SU-DHL-6 (cell line): ENCODE measurements around the gene GPS2.

Experiments
- H2AFZ ChIP-seq: fragments of 200-600 bp; sonication (generic); 2 replicates; pipeline ENCODE4 v1.6.1; 2014; ENCODE audit warnings: low read depth, mild to moderate bottlenecking, moderate library complexity, mixed read lengths, antibody characterized with exemption, low read length; ENCODE audit not compliant: severe bottlenecking
- H3F3A ChIP-seq: fragments of 200-600 bp; shearing (Covaris generic); 2 replicates; pipeline ENCODE4 v1.6.0; 2016; ENCODE audit warnings: antibody characterized with exemption, mild to moderate bottlenecking; ENCODE audit not compliant: insufficient read depth
- H3K27ac ChIP-seq: fragments of 200-600 bp; sonication (generic); 2 replicates; pipeline ENCODE4 v1.5.1; 2016; ENCODE audit warnings: low read depth, mild to moderate bottlenecking, low read length, moderate library complexity, mixed read lengths
- H3K27me3 ChIP-seq: fragments of 200-600 bp; sonication (generic), shearing (Covaris generic); 2 replicates; pipeline ENCODE4 v1.6.0; 2014; ENCODE audit warnings: mild to moderate bottlenecking, low read length
- H3K36me3 ChIP-seq: fragments of 200-600 bp; sonication (generic); 2 replicates; pipeline ENCODE4 v1.6.1; 2014; ENCODE audit warnings: mild to moderate bottlenecking, low read length, mixed read lengths
- H3K4me2 ChIP-seq: fragments of 300-600, 200-600 bp; shearing (Covaris generic), sonication (generic); 2 replicates; pipeline ENCODE4 v1.6.0; 2014; ENCODE audit warnings: low read length, low read depth, mild to moderate bottlenecking; ENCODE audit not compliant: poor library complexity, severe bottlenecking
- H3K4me3 ChIP-seq: fragments of 200-600 bp; sonication (generic); 2 replicates; pipeline ENCODE4 v1.5.1; 2014; ENCODE audit warnings: antibody characterized with exemption, low read length, mild to moderate bottlenecking, mixed read lengths; ENCODE audit not compliant: insufficient read depth, poor library complexity, severe bottlenecking
- H3K79me2 ChIP-seq: fragments of 200-600 bp; sonication (generic); 2 replicates; pipeline ENCODE4 v1.6.1; 2014; ENCODE audit warnings: mild to moderate bottlenecking, low read length, moderate library complexity; ENCODE audit not compliant: insufficient read depth
- H3K9ac ChIP-seq: fragments of 200-600 bp; sonication (generic); 2 replicates; pipeline ENCODE4 v1.7.0; 2014; ENCODE audit warnings: mild to moderate bottlenecking, low read length
- H3K9me2 ChIP-seq: fragments of 200-600 bp; sonication (generic); replicated peaks from 2 replicates; pipeline ENCODE4 v1.6.1; 2014; ENCODE audit warnings: low read length; ENCODE audit not compliant: insufficient read depth
- H3K9me3 ChIP-seq: fragments of 200-600 bp; sonication (generic); 2 replicates; pipeline ENCODE4 v1.6.1; 2014; ENCODE audit warnings: low read length, mixed read lengths; ENCODE audit not compliant: insufficient read depth
- H4K20me1 ChIP-seq: fragments of 200-600 bp; sonication (generic); 2 replicates; pipeline ENCODE4 v1.6.1; 2014; ENCODE audit warnings: low read depth, mild to moderate bottlenecking, antibody characterized with exemption, low read length, moderate library complexity, mixed read lengths
- EZH2phosphoT487 ChIP-seq: fragments of 200-600 bp; sonication (generic), shearing (Covaris generic); conservative IDR thresholded peaks from 2 replicates; pipeline ENCODE4 v1.6.1; 2018; ENCODE audit warnings: mild to moderate bottlenecking, antibody characterized with exemption, low read length, moderate library complexity, mixed read lengths
- TF ChIP-seq, protein P1 (sequence below): fragments of 200-600 bp; sonication (generic); IDR thresholded peaks from one replicate; pipeline ENCODE4 v1.5.1; 2017; ENCODE audit warnings: antibody characterized with exemption, mild to moderate bottlenecking, low read length, moderate library complexity; ENCODE audit not compliant: insufficient read depth, poor library complexity, severe bottlenecking

Gene GPS2

DNA sequence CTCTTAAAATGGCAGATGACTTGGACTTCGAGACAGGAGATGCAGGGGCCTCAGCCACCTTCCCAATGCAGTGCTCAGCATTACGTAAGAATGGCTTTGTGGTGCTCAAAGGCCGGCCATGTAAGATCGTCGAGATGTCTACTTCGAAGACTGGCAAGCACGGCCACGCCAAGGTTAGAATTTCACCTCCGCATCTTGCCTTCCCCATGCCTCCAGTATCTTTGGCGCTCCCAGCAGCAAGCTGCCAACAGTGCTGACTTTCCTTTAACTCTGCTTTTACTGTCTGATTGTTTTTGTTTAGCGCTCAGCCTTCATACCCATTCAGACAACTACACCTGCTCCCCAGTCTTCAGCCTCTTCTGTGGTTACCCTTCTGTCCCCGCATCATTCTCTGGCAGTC lies 5.5 kb downstream of the GPS2 start:
- H3K36me3 ChIP-seq, result peaks cover 24% of the 10 kb centered on the region
- peak overlapping the region; percentile 96; the same call in 1 of the 2 replicates for H3K9ac ChIP-seq
- H3F3A ChIP-seq, result peaks cover 67% of the 10 kb centered on the region
- no peaks in the 10 kb centered on the region for H3K9me2 ChIP-seq
- TF ChIP-seq EZH2phosphoT487, result no peak
- TF ChIP-seq, protein P1, sequence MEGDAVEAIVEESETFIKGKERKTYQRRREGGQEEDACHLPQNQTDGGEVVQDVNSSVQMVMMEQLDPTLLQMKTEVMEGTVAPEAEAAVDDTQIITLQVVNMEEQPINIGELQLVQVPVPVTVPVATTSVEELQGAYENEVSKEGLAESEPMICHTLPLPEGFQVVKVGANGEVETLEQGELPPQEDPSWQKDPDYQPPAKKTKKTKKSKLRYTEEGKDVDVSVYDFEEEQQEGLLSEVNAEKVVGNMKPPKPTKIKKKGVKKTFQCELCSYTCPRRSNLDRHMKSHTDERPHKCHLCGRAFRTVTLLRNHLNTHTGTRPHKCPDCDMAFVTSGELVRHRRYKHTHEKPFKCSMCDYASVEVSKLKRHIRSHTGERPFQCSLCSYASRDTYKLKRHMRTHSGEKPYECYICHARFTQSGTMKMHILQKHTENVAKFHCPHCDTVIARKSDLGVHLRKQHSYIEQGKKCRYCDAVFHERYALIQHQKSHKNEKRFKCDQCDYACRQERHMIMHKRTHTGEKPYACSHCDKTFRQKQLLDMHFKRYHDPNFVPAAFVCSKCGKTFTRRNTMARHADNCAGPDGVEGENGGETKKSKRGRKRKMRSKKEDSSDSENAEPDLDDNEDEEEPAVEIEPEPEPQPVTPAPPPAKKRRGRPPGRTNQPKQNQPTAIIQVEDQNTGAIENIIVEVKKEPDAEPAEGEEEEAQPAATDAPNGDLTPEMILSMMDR, result no peak
- H2AFZ ChIP-seq, result no peak overlapping the region
- no peaks in the 10 kb centered on the region for H3K27me3 ChIP-seq
- H3K9me3 ChIP-seq, result no peaks in the 10 kb centered on the region
- H3K4me3 ChIP-seq, result peak overlapping the region; percentile 86
- peak overlapping the region; percentile 88 for H3K4me2 ChIP-seq
- peak overlapping the region; percentile 93 for H3K27ac ChIP-seq
- peaks cover 41% of the 10 kb centered on the region for H3K79me2 ChIP-seq
- peaks cover 19% of the 10 kb centered on the region for H4K20me1 ChIP-seq

DNA sequence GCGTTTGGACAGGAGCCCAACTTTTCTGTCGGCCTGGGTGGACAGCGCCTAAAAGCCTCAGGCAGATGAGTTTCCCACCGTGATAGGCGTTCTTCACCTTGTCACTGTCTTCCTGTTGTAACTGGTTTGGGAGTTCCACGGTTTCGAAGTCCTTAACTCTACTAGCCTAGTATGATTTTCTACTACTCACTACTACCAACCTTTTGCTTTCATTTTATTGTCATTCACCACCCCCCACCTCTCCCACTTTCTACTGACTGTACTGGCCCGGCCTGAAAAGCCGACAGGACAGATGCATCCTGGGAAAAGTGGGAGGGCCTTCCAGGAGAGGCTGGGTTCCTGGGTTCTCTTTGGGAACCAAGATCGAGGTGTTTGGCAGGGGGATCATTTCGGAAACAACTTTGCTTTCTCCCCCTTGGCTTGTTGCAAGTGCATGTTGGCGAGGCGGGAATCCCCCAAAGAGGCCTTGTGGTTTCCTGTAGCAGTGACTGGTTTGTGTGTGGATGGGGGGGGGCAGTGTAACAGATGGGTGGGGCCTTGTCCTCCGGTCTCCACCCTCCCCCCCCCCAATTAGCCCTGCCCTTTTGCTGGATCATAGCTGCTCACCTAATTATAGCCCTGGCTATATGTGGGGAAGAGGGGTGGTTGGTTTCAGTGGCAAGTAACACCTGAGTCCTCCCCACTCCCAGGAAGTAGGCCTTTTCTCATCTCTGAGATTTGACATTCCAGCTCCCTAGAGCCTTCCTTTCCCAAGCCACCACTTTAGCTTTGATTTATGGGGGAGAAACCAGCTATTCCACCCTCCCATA lies 6.3 kb downstream of the GPS2 start:
- TF ChIP-seq, protein P1, result no peak
- TF ChIP-seq EZH2phosphoT487, result no peak
- Histone ChIP-seq H3K9ac (peak overlapping the region; percentile 96), H3K27me3 (no peaks in the 10 kb centered on the region), H2AFZ (no peak overlapping the region), H3K79me2 (peaks cover 38% of the 10 kb centered on the region), H3F3A (peaks cover 60% of the 10 kb centered on the region), H3K4me2 (peak overlapping the region; percentile 88), H3K9me2 (no peaks in the 10 kb centered on the region), H3K27ac (peak overlapping the region; percentile 93), H3K9me3 (no peaks in the 10 kb centered on the region), H3K36me3 (peaks cover 24% of the 10 kb centered on the region), H3K4me3 (peak overlapping the region; percentile 86), H4K20me1 (peaks cover 19% of the 10 kb centered on the region)

DNA sequence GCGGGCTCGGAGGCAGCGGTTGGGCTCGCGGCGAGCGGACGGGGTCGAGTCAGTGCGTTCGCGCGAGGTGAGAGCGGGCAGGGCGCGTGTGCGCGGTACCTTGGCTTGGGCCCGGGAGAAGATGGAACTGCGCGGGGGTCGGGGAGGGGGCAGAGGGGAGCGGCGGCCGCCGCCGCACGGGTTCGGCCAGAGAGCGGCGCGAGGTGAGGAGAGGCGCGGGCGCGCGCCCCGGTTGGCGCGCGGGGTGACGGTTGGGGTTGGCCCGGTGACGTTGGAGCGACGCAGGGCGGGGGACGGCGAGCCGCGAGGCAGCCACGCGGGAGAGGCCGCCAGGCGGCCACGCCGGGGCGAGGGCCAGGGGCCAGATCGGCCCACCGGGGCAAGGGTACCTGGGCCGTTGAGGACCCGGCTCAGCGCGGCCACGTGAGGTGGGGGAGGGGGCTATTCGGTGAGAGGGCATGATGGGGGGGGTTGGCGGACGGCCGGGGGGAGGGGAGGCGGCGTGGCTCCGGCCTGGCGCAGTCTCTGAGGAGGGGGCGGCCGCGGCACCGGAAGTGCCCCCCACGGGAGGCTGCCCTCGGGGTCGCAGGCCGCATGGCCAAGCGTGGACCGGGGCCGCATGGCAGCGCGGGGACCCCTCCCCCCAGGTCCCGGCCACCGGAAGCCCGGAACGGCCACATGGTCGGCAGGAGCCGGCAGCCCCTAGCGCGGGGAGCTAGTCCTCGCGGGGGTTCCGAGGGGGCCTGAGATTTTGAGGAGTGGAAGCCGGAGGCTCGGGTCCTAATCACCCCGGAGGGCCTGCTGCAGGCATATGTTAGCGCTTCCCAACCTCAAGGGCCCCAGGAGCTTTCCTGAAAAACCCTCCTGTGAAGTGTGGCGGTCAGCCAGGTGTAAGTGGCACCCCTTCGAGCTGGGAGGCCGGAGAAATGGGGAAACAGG lies 7.2 kb downstream of the GPS2 start:
- H3K27ac ChIP-seq, result peak overlapping the region; percentile 93
- H3K9me2 ChIP-seq, result no peaks in the 10 kb centered on the region
- H3K9me3 ChIP-seq, result no peaks in the 10 kb centered on the region
- H3K4me3 ChIP-seq, result peak overlapping the region; percentile 86
- TF ChIP-seq, protein P1, result no peak
- no peak for TF ChIP-seq EZH2phosphoT487
- H3K4me2 ChIP-seq, result peak overlapping the region; percentile 88
- no peak overlapping the region for H2AFZ ChIP-seq
- peaks cover 51% of the 10 kb centered on the region for H3F3A ChIP-seq
- peaks cover 24% of the 10 kb centered on the region for H3K36me3 ChIP-seq
- H3K9ac ChIP-seq, result peak overlapping the region; percentile 96
- H4K20me1 ChIP-seq, result peaks cover 19% of the 10 kb centered on the region
- peaks cover 38% of the 10 kb centered on the region for H3K79me2 ChIP-seq
- no peaks in the 10 kb centered on the region for H3K27me3 ChIP-seq
